ENCODE measurements around the gene PACRG. TPM values are rescaled to one million over a fixed set of nuclear protein-coding genes. Genes with fewer than 3 reads are reported as not detected.

PACRG gene
- total RNA-seq, 1 donor from 2014 or later: 1.1 TPM

- peaks cover 24% of the 10 kb centered on the region for H3K4me1 Mint-ChIP-seq (ENCODE audit: low read depth)
- DNase-seq (ENCODE audit: low spot score): no peak
- no peak for TF ChIP-seq CTCF (IDR thresholded peaks at IDR 0.05)
- no peaks in the 10 kb centered on the region for H3K27me3 Mint-ChIP-seq (ENCODE audit: low read depth)
- no peaks in the 10 kb centered on the region for H3K36me3 Mint-ChIP-seq (ENCODE audit: low read depth)
- no peaks in the 10 kb centered on the region for H3K9me3 Mint-ChIP-seq (ENCODE audit: low read depth)
- no peak overlapping the region for H3K27ac Mint-ChIP-seq (ENCODE audit: unreplicated experiment)
- H3K4me3 Mint-ChIP-seq (ENCODE audit: unreplicated experiment): no peak overlapping the region
Observed at GRCh38 chr6:163264662-163265035, 536.9 kb downstream of the PACRG start.

GRCh38 chr6:163281634-163282033 is 553.9 kb downstream of the PACRG start:
- H3K4me3 Mint-ChIP-seq (ENCODE audit: unreplicated experiment): no peak overlapping the region
- H3K27me3 Mint-ChIP-seq (ENCODE audit: low read depth): no peaks in the 10 kb centered on the region
- peaks cover 13% of the 10 kb centered on the region for H3K9me3 Mint-ChIP-seq (ENCODE audit: low read depth)
- H3K4me1 Mint-ChIP-seq (ENCODE audit: low read depth): peaks cover 2% of the 10 kb centered on the region
- no peak overlapping the region for H3K27ac Mint-ChIP-seq (ENCODE audit: unreplicated experiment)
- no peak for DNase-seq (ENCODE audit: low spot score)
- H3K36me3 Mint-ChIP-seq (ENCODE audit: low read depth): no peaks in the 10 kb centered on the region
- no peak for TF ChIP-seq CTCF (IDR thresholded peaks at IDR 0.05)

GRCh38 chr6:163282672-163283071 is 554.9 kb downstream of the PACRG start:
- H3K27me3 Mint-ChIP-seq (ENCODE audit: low read depth): no peaks in the 10 kb centered on the region
- H3K36me3 Mint-ChIP-seq (ENCODE audit: low read depth): no peaks in the 10 kb centered on the region
- TF ChIP-seq CTCF (IDR thresholded peaks at IDR 0.05): no peak
- H3K4me3 Mint-ChIP-seq (ENCODE audit: unreplicated experiment): no peak overlapping the region
- DNase-seq (ENCODE audit: low spot score): no peak
- no peak overlapping the region for H3K27ac Mint-ChIP-seq (ENCODE audit: unreplicated experiment)
- H3K9me3 Mint-ChIP-seq (ENCODE audit: low read depth): peaks cover 12% of the 10 kb centered on the region
- peaks cover 2% of the 10 kb centered on the region for H3K4me1 Mint-ChIP-seq (ENCODE audit: low read depth)

- H3K4me3 Mint-ChIP-seq (ENCODE audit: unreplicated experiment): no peak overlapping the region
- H3K27me3 Mint-ChIP-seq (ENCODE audit: low read depth): no peaks in the 10 kb centered on the region
- no peak for DNase-seq (ENCODE audit: low spot score)
- no peak overlapping the region for H3K27ac Mint-ChIP-seq (ENCODE audit: unreplicated experiment)
- peaks cover 3% of the 10 kb centered on the region for H3K9me3 Mint-ChIP-seq (ENCODE audit: low read depth)
- H3K4me1 Mint-ChIP-seq (ENCODE audit: low read depth): peaks cover 2% of the 10 kb centered on the region
- H3K36me3 Mint-ChIP-seq (ENCODE audit: low read depth): no peaks in the 10 kb centered on the region
- TF ChIP-seq CTCF (IDR thresholded peaks at IDR 0.05): no peak
Observed at GRCh38 chr6:163284151-163284550, 556.4 kb downstream of the PACRG start.

GRCh38 chr6:163285691-163286090 is 557.9 kb downstream of the PACRG start:
- no peak overlapping the region for H3K27ac Mint-ChIP-seq (ENCODE audit: unreplicated experiment)
- no peak overlapping the region for H3K4me3 Mint-ChIP-seq (ENCODE audit: unreplicated experiment)
- H3K27me3 Mint-ChIP-seq (ENCODE audit: low read depth): no peaks in the 10 kb centered on the region
- no peaks in the 10 kb centered on the region for H3K36me3 Mint-ChIP-seq (ENCODE audit: low read depth)
- no peaks in the 10 kb centered on the region for H3K9me3 Mint-ChIP-seq (ENCODE audit: low read depth)
- peaks cover 2% of the 10 kb centered on the region for H3K4me1 Mint-ChIP-seq (ENCODE audit: low read depth)
- no peak for TF ChIP-seq CTCF (IDR thresholded peaks at IDR 0.05)
- no peak for DNase-seq (ENCODE audit: low spot score)
